HG03103 (cell line): ENCODE results near the gene ESYT2.
"Not testable (repeated sequence)": the region's sequence is repeated elsewhere in the genome, so short reads cannot be mapped to it uniquely, and the experiment has no call there.

Experiments
- ATAC-seq: cut with Tn5 transposase; IDR thresholded peaks from one replicate; pipeline ENCODE4 v1.9.1; 2021; ENCODE audit warnings: low read depth; ENCODE audit not compliant: unreplicated experiment

Gene ESYT2

GRCh38 chr7:158704524-158705233 lies 124.6 kb downstream of the ESYT2 start, which contains the start of gene NCAPG2:
NCAPG2 (minus strand) TSS chr7:158704804; CDS start chr7:158701899, 2,905 bp downstream.
- ATAC-seq, result peak; percentile 97

- not testable (repeated sequence) for ATAC-seq
These were observed 125.4 kb downstream of the ESYT2 start for GRCh38 chr7:158703679-158704523.

GRCh38 chr7:158702944-158703343 lies 126.4 kb downstream of the ESYT2 start:
- ATAC-seq, result no peak

DNA sequence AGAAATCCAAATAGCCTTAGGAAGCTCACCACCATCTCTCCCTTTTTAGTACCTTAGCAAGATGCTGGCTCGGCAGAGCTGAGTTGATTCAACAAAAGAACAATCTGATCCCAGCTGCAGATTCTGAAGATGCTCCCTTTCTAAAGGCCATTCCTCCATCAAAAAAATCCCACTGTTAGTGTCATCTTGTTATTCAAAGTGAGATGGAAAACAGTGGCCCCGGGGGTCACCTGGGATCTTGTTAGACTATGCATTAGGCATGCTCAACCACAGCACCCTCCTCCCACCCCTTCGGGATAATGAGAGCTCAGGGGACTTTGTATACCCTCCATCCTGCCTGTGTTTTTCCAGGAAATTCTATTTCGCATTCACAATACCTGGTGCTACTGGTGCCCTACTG lies 127.1 kb downstream of the ESYT2 start:
- no peak for ATAC-seq

GRCh38 chr7:158700008-158700407 lies 129.3 kb downstream of the ESYT2 start:
- ATAC-seq, result no peak

GRCh38 chr7:158699341-158699740 lies 130.0 kb downstream of the ESYT2 start:
- ATAC-seq, result no peak

GRCh38 chr7:158698657-158699195 lies 130.6 kb downstream of the ESYT2 start:
- no peak for ATAC-seq

GRCh38 chr7:158697597-158697996 lies 131.7 kb downstream of the ESYT2 start:
- ATAC-seq, result not testable (repeated sequence)

DNA sequence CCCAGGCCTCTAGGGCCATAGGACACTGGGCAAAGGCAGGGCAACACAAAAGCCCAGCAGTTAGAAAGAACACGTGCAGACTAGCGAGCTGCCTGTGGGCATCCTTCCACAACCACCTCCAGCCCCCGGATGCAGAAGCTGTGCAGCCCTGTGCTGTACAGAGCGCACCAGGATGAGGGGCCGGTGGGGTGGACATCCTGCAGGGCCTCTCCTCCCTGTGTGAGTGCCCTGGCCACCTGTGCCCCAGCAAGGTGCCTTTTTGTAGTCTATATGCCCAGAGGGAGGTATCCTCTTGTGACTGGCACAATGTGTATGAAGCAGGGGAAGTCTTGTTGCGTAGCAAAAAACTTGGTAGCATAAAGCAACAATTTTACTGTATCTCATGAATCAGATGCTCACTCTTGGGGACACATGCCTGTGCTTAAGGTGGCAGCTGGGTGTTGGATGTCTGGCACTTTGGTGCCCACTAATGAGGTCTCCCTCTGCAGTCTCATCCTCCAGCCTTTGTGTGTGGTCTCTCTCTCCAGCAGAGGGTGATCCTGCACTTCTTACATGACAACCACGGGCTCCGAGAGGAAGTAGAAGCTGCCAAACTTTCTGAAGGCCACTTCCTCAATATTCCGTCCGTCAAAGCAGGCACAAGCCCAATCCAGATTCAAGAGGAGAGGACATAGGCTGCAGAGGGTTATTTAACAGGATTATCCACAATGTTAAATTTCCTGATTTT lies 133.4 kb downstream of the ESYT2 start:
- ATAC-seq, result peak; percentile 79

DNA sequence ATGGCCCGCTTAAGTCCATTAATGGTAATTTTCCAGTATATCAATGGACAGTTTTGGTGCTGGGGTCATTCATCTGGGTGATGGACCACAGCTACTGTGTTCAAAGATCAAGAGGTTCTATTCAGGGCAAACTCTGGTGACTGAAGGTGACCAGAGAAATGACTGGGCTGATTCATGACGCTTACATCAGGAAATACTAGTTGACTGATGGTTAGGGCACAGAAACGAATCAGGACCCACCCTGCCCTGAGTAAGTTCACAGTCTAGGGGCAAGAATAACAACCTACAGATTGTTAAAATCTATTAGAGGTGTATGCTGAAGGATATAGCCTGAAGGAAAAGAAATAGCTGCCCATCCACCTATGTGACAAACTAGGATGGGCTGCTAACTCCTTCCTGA lies 134.3 kb downstream of the ESYT2 start:
- ATAC-seq, result no peak

DNA sequence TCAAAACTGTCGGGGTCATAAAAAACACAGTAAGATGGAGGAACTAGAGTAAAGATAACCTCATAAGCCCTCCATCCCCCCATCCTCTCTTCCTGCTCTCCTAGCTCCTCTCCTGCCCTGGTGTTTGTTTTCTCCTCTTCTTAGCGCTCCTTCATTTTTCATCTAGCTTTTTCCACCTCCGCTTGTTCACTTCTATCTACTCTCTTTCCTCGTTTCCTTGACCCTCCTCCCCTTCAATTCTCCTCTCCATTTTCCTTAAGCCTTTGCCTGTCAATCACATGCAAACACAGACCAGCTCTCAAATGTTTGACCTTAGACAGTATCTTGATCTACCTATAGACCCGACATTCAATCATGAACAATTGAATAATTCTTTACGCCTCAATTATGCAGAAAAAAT lies 134.7 kb downstream of the ESYT2 start:
- no peak for ATAC-seq

DNA sequence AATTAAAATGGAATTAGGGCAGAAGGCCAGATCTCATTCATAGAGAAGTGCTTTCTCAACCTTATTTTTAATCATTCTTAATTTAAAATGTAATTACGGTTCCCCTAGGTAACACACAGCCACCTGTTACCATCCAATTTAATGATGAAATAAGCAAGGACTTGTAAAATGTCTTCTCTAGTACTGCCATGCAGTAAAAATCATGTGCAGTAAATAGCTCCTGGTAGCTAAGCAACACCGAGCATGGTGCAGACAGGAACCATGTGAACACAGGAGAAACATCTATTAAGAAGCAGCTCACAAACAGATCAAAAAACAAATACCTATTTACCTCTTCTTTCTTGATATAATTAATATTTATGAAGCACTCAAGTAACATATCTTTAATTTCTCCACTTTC lies 139.8 kb downstream of the ESYT2 start:
- no peak for ATAC-seq

DNA sequence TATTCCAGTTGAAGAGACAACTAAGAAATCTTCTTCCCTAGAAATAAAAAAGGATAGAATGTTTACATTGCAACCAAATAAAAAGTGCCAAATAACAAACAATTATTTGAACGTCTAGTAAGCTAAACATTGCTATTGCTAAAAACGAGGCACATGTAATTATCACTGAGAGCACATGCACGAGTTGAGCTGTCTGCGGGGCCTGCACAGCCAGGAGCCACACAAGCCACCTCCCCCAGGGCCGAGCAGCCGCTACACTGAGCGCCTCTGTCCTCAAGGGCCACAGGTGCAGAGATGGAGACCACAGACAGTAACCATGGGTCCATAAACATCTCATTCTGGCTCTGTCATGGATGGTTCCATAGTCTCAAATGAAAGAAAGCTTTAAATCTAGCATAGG lies 141.9 kb downstream of the ESYT2 start:
- no peak for ATAC-seq

DNA sequence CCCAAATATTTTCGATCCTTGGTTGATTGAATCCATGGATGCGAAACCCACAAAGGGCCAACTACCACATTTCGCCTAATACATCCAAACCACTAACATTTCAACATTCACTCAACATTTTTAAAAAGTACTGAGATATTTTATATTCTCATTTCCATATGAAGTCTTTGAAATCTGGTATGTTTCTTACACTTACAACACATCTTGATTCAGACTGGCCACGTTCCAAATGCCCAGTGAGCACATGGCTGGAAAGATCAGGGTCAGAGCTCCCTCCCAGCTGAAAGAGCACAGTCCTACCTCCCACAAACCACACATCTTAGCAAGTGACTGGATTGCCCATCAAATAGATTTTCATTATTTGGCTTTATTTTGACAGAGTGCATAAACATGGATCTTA lies 143.6 kb downstream of the ESYT2 start:
- no peak for ATAC-seq

GRCh38 chr7:158684329-158684728 lies 145.0 kb downstream of the ESYT2 start:
- no peak for ATAC-seq

GRCh38 chr7:158683541-158683940 lies 145.8 kb downstream of the ESYT2 start:
- no peak for ATAC-seq

DNA sequence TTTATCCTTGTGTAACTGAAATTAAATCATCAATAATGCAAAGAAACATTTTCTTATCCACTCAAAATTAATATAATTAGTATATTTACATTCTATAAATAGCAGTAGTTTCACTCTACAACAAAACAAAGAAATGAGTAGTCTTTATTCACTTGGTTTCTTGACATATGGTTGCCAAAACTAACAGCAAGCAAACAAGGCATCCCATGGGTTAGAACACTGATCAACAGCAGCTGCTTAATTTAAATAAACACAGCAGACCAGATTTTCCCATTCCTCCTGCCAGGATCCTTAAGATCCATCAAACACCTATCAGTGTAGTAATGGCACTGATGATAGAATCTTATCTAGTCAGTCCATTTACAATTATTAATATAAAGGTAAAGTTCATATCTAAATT lies 146.9 kb downstream of the ESYT2 start:
- no peak for ATAC-seq
